Cardiac septum (tissue), 1 donor: ENCODE data around the gene CA6. TPM values are rescaled to one million over a fixed set of nuclear protein-coding genes. Genes with fewer than 3 reads are reported as not detected.
A peak's percentile ranks its signal among the peaks of the same experiment; 100 is the strongest.
"Not testable (repeated sequence)": the region's sequence is repeated elsewhere in the genome, so short reads cannot be mapped to it uniquely, and the experiment has no call there.

Experiments used
- DNase-seq: peaks from one replicate; pipeline ENCODE4 v3.0.0-alpha.2; 2020; ENCODE audit warnings: low spot score
- intact Hi-C: fragments of 100-400 bp; cut with DNase I; formaldehyde crosslinking; loops from one replicate; pipeline ENCODE4 v1.14.0; 2022
- total RNA-seq: library from RNA; stranded (reverse); fragmentation: NEBNext Ultra II Directional; extraction: Animal tissue kit (Norgen Biotek cat#: 25700); gene quantifications from one replicate; pipeline ENCODE4 v1.2.1, GENCODE V29; 2021
- donor health status: DM: no; HTN: no; CAD: no.

Gene CA6
- total RNA-seq, 1 donor from 2014 or later = not detected

- intact Hi-C loops, DNase-seq: not testable (repeated sequence)
These were observed 48.5 kb downstream of the CA6 start for GRCh38 chr1:8993962-8994675.

GRCh38 chr1:9001534-9002214 is 56.0 kb downstream of the CA6 start:
- intact Hi-C loops, DNase-seq: not testable (repeated sequence)

- intact Hi-C loops, DNase-seq: not testable (repeated sequence)
These were observed 56.5 kb downstream of the CA6 start for GRCh38 chr1:9002215-9002560.

GRCh38 chr1:9004031-9004699 is 58.5 kb downstream of the CA6 start:
- DNase-seq = no peak
- intact Hi-C loops = no loop called here

- DNase-seq = peak; percentile 88
- intact Hi-C loops = loop anchor here (5.0 kb wide), 1 partner anchor 88 kb away; no protein-coding TSS in a partner anchor
These were observed 59.2 kb downstream of the CA6 start for GRCh38 chr1:9004700-9005394.

- DNase-seq = no peak
- intact Hi-C loops = loop anchor here (5.0 kb wide), 1 partner anchor 88 kb away; no protein-coding TSS in a partner anchor
These were observed 59.7 kb downstream of the CA6 start for GRCh38 chr1:9005395-9005708.

GRCh38 chr1:9006956-9007615 is 61.4 kb downstream of the CA6 start:
- intact Hi-C loops = loop anchor here (5.0 kb wide), 1 partner anchor 90 kb away; no protein-coding TSS in a partner anchor
- DNase-seq = no peak

- DNase-seq = no peak
- intact Hi-C loops = loop anchor here (2.0 to 5.0 kb wide), 2 partner anchors 91 to 93 kb away; no protein-coding TSS in a partner anchor
These were observed 62.6 kb downstream of the CA6 start for GRCh38 chr1:9008236-9008635.

GRCh38 chr1:9009438-9010370 is 64.0 kb downstream of the CA6 start:
- intact Hi-C loops = loop anchor here (2.0 to 5.0 kb wide), 2 partner anchors 91 to 92 kb away; no protein-coding TSS in a partner anchor
- DNase-seq = no peak

- intact Hi-C loops = no loop called here
These were observed 65.2 kb downstream of the CA6 start for GRCh38 chr1:9010781-9011323.

GRCh38 chr1:9013819-9014218 is 68.2 kb downstream of the CA6 start:
- DNase-seq = no peak
- intact Hi-C loops = no loop called here

More at GRCh38 chr1:9010781-9011323, 65.2 kb downstream of the CA6 start:
- DNase-seq = no peak

GRCh38 chr1:9014475-9015375 is 69.1 kb downstream of the CA6 start:
- DNase-seq = no peak
- intact Hi-C loops = no loop called here

- intact Hi-C loops = no loop called here
- no peak for DNase-seq
These were observed 70.8 kb downstream of the CA6 start for GRCh38 chr1:9016455-9016854.

GRCh38 chr1:9018333-9018732 is 72.7 kb downstream of the CA6 start:
- DNase-seq = no peak
- intact Hi-C loops = no loop called here

GRCh38 chr1:9019896-9020295 is 74.2 kb downstream of the CA6 start:
- no peak for DNase-seq
- intact Hi-C loops = no loop called here

GRCh38 chr1:9020305-9020704 is 74.6 kb downstream of the CA6 start:
- intact Hi-C loops = no loop called here
- DNase-seq = no peak
